Neuronal stem cell (in vitro differentiated cells): ENCODE data around the gene WDR33.

Source experiments
- DNase-seq: peaks from one replicate; pipeline ENCODE4 v3.0.0-alpha.2; 2013; ENCODE audit warnings: low spot score
- H2AFZ ChIP-seq: one replicate; pipeline ENCODE4 v1.6.1; 2013; ENCODE audit warnings: mild to moderate bottlenecking, low read length, inconsistent platforms
- H2AK5ac ChIP-seq: 2 replicates; pipeline ENCODE4 v1.6.1; 2013; ENCODE audit warnings: low read depth, mild to moderate bottlenecking, inconsistent platforms, low read length, moderate library complexity, mixed read lengths
- H2BK120ac ChIP-seq: 2 replicates; pipeline ENCODE4 v1.6.1; 2013; ENCODE audit warnings: low read depth, mild to moderate bottlenecking, inconsistent platforms, low read length, moderate library complexity, mixed read lengths
- H2BK12ac ChIP-seq: one replicate; pipeline ENCODE4 v1.6.1; 2013; ENCODE audit warnings: low read length, inconsistent platforms
- H2BK15ac ChIP-seq: 2 replicates; pipeline ENCODE4 v1.6.1; 2013; ENCODE audit warnings: mild to moderate bottlenecking, low read length, inconsistent platforms, mixed read lengths
- H2BK5ac ChIP-seq: one replicate; pipeline ENCODE4 v1.6.1; 2013; ENCODE audit warnings: inconsistent platforms, mild to moderate bottlenecking, low read length, moderate library complexity
- H3K14ac ChIP-seq: one replicate; pipeline ENCODE4 v1.6.1; 2013; ENCODE audit warnings: low read length, inconsistent platforms
- H3K18ac ChIP-seq: 2 replicates; pipeline ENCODE4 v1.6.1; 2013; ENCODE audit warnings: low read length, inconsistent platforms
- H3K23ac ChIP-seq: 2 replicates; pipeline ENCODE4 v1.6.1; 2013; ENCODE audit warnings: low read depth, mild to moderate bottlenecking, mixed read lengths, low read length, inconsistent platforms; ENCODE audit not compliant: poor library complexity
- H3K27ac ChIP-seq: replicated peaks from 3 replicates; pipeline ENCODE4 v1.5.1; 2013; ENCODE audit warnings: low read length, inconsistent platforms
- H3K27me3 ChIP-seq, 3 experiments: 2 replicates each; pipeline ENCODE4 v1.6.1; 2013; ENCODE audit warnings: low read length in 3 of 3, mild to moderate bottlenecking in 2 of 3, inconsistent platforms in 1 of 3, low read depth in 1 of 3, mixed read lengths in 1 of 3, moderate library complexity in 1 of 3; ENCODE audit not compliant: control insufficient read depth in 3 of 3, insufficient read depth in 3 of 3
- H3K36me3 ChIP-seq, 2 donors: replicated peaks in 1 of 2; 2 replicates each; pipeline ENCODE4 v1.6.1; 2013; ENCODE audit warnings: low read length in 2 of 2; ENCODE audit not compliant: control insufficient read depth in 2 of 2, insufficient read depth in 2 of 2
- H3K4ac ChIP-seq: 2 replicates; pipeline ENCODE4 v1.6.1; 2013; ENCODE audit warnings: inconsistent platforms, mild to moderate bottlenecking, low read length, moderate library complexity
- H3K4me1 ChIP-seq, 2 donors: 1 replicate in 1 of 2; 2 replicates in 1 of 2; pipeline ENCODE4 v1.6.1; 2013; ENCODE audit warnings: low read length in 2 of 2, low read depth in 1 of 2; ENCODE audit not compliant: control insufficient read depth in 2 of 2, insufficient read depth in 1 of 2
- H3K4me2 ChIP-seq: one replicate; pipeline ENCODE4 v1.6.1; 2013; ENCODE audit warnings: mild to moderate bottlenecking, low read length, inconsistent platforms; ENCODE audit not compliant: insufficient read depth, poor library complexity, severe bottlenecking
- H3K4me3 ChIP-seq, 2 donors: 2 replicates each; pipeline ENCODE4 v1.5.1; 2013; ENCODE audit warnings: low read length in 2 of 2, mild to moderate bottlenecking in 2 of 2, inconsistent platforms in 1 of 2, moderate library complexity in 1 of 2
- H3K79me1 ChIP-seq: one replicate; pipeline ENCODE4 v1.6.1; 2013; ENCODE audit warnings: low read depth, mild to moderate bottlenecking, inconsistent platforms, low read length, moderate library complexity
- H3K9ac ChIP-seq: one replicate; pipeline ENCODE4 v1.6.1; 2013; ENCODE audit warnings: mild to moderate bottlenecking, low read depth, low read length, inconsistent platforms; ENCODE audit not compliant: poor library complexity
- H3K9me3 ChIP-seq, 2 donors: replicated peaks in 1 of 2; 2 replicates each; pipeline versions ENCODE3 to v1.6.1; 2013; ENCODE audit warnings: low read length in 2 of 2, mild to moderate bottlenecking in 2 of 2, inconsistent platforms in 1 of 2, low read depth in 1 of 2, mixed read lengths in 1 of 2, moderate library complexity in 1 of 2; ENCODE audit not compliant: control insufficient read depth in 2 of 2, insufficient read depth in 1 of 2
- H4K8ac ChIP-seq: one replicate; pipeline ENCODE4 v1.6.1; 2013; ENCODE audit warnings: low read depth, mild to moderate bottlenecking, inconsistent platforms, low read length, moderate library complexity
- H4K91ac ChIP-seq: one replicate; pipeline ENCODE4 v1.6.1; 2013; ENCODE audit warnings: low read length, low read depth, mild to moderate bottlenecking, inconsistent platforms; ENCODE audit not compliant: poor library complexity
- WGBS, 2 donors: extraction: QIAGEN DNeasy Blood & Tissue Kit; methylation state at CpG; one replicate each; pipeline ENCODE4 v1.1.7; 2013; ENCODE audit warnings: missing lambda C conversion rate in 2 of 2, mixed read lengths in 1 of 2; ENCODE audit not compliant: insufficient read length in 2 of 2, insufficient replicate concordance in 1 of 2; ENCODE audit errors: extremely low coverage in 2 of 2; 5-methylcytosine and 5-hydroxymethylcytosine counted together

Gene WDR33

GRCh38 chr2:127733113-127733815, 77.7 kb downstream of the WDR33 start:
- WGBS, 2 donors = no CpG with 5 or more reads among the region's 6 CpGs

GRCh38 chr2:127726158-127726880, 84.7 kb downstream of the WDR33 start:
- no peak overlapping the region for H3K18ac ChIP-seq
- WGBS, 2 donors = no CpG with 5 or more reads among the region's 6 CpGs
- H3K23ac ChIP-seq = no peak overlapping the region
- no peak overlapping the region for H3K9ac ChIP-seq
- H3K14ac ChIP-seq = no peak overlapping the region
- no peak overlapping the region for H2BK15ac ChIP-seq
- H3K4me1 ChIP-seq = no peaks in the 10 kb centered on the region
- no peak overlapping the region for H2BK12ac ChIP-seq
- H3K79me1 ChIP-seq = no peaks in the 10 kb centered on the region
- no peak overlapping the region for H2AK5ac ChIP-seq
- no peak overlapping the region for H3K4ac ChIP-seq
- H3K27ac ChIP-seq = no peak overlapping the region
- H2BK5ac ChIP-seq = no peak overlapping the region
- H3K36me3 ChIP-seq = peaks cover 7 to 40% of the 10 kb centered on the region in 2 donors
- H2BK120ac ChIP-seq = no peak overlapping the region
- H2AFZ ChIP-seq = no peak overlapping the region
- no peak for DNase-seq
- no peak overlapping the region for H4K8ac ChIP-seq
- H4K91ac ChIP-seq = no peak overlapping the region
- H3K4me3 ChIP-seq = no peak overlapping the region
- no peaks in the 10 kb centered on the region for H3K9me3 ChIP-seq
- no peaks in the 10 kb centered on the region for H3K27me3 ChIP-seq
- no peak overlapping the region for H3K4me2 ChIP-seq

More at GRCh38 chr2:127733113-127733815, 77.7 kb downstream of the WDR33 start:
- H3K27ac ChIP-seq = no peak overlapping the region
- H3K27me3 ChIP-seq = no peaks in the 10 kb centered on the region
- H2BK5ac ChIP-seq = no peak overlapping the region
- H4K91ac ChIP-seq = no peak overlapping the region
- H2BK12ac ChIP-seq = no peak overlapping the region
- no peak overlapping the region for H3K18ac ChIP-seq
- no peak for DNase-seq
- H3K9ac ChIP-seq = no peak overlapping the region
- no peak overlapping the region for H2AFZ ChIP-seq
- H3K36me3 ChIP-seq = peaks cover 1 to 41% of the 10 kb centered on the region in 2 donors
- no peak overlapping the region for H4K8ac ChIP-seq
- H3K14ac ChIP-seq = no peak overlapping the region
- no peak overlapping the region for H3K4ac ChIP-seq
- H2BK15ac ChIP-seq = no peak overlapping the region
- H3K79me1 ChIP-seq = no peaks in the 10 kb centered on the region
- H3K9me3 ChIP-seq = no peaks in the 10 kb centered on the region
- H3K4me2 ChIP-seq = no peak overlapping the region
- no peaks in the 10 kb centered on the region for H3K4me1 ChIP-seq
- no peak overlapping the region for H3K4me3 ChIP-seq
- H2AK5ac ChIP-seq = no peak overlapping the region
- no peak overlapping the region for H3K23ac ChIP-seq
- no peak overlapping the region for H2BK120ac ChIP-seq

- WGBS, 2 donors = no CpG with 5 or more reads among the region's 3 CpGs
- H2BK12ac ChIP-seq = no peak overlapping the region
- H3K4me3 ChIP-seq = no peak overlapping the region
- no peak overlapping the region for H4K91ac ChIP-seq
- H2BK15ac ChIP-seq = no peak overlapping the region
- H3K9ac ChIP-seq = no peak overlapping the region
- H4K8ac ChIP-seq = no peak overlapping the region
- no peak overlapping the region for H3K18ac ChIP-seq
- H3K27ac ChIP-seq = no peak overlapping the region
- H3K36me3 ChIP-seq = peaks cover 17 to 75% of the 10 kb centered on the region in 2 donors
- no peak overlapping the region for H2AFZ ChIP-seq
- H3K4ac ChIP-seq = no peak overlapping the region
- no peaks in the 10 kb centered on the region for H3K27me3 ChIP-seq
- no peak for DNase-seq
- H3K14ac ChIP-seq = no peak overlapping the region
- no peak overlapping the region for H3K4me2 ChIP-seq
- no peak overlapping the region for H3K23ac ChIP-seq
- H2AK5ac ChIP-seq = no peak overlapping the region
- H2BK5ac ChIP-seq = no peak overlapping the region
- H2BK120ac ChIP-seq = no peak overlapping the region
- H3K4me1 ChIP-seq = no peaks in the 10 kb centered on the region
- no peaks in the 10 kb centered on the region for H3K9me3 ChIP-seq
- no peaks in the 10 kb centered on the region for H3K79me1 ChIP-seq
Measured at GRCh38 chr2:127722807-127723206, 88.2 kb downstream of the WDR33 start.

GRCh38 chr2:127721978-127722355, 89.0 kb downstream of the WDR33 start:
- Histone ChIP-seq H3K9ac (no peak overlapping the region), H3K4me3 (no peak overlapping the region), H4K8ac (no peak overlapping the region), H2BK12ac (no peak overlapping the region), H3K9me3 (no peaks in the 10 kb centered on the region), H3K79me1 (no peaks in the 10 kb centered on the region), H2BK5ac (no peak overlapping the region), H2AK5ac (no peak overlapping the region), H2AFZ (no peak overlapping the region), H3K4me1 (no peaks in the 10 kb centered on the region), H2BK120ac (no peak overlapping the region), H4K91ac (no peak overlapping the region), H3K36me3 (peaks cover 17 to 81% of the 10 kb centered on the region in 2 donors), H3K18ac (no peak overlapping the region), H3K14ac (no peak overlapping the region), H2BK15ac (no peak overlapping the region), H3K27ac (no peak overlapping the region), H3K23ac (no peak overlapping the region), H3K4ac (no peak overlapping the region), H3K27me3 (no peaks in the 10 kb centered on the region), H3K4me2 (no peak overlapping the region)
- DNase-seq = no peak
- no CpG with 5 or more reads among the region's 2 CpGs for whole genome bisulfite sequencing, 2 donors
